Measurements from ENCODE around the gene INPP5D.

DNA sequence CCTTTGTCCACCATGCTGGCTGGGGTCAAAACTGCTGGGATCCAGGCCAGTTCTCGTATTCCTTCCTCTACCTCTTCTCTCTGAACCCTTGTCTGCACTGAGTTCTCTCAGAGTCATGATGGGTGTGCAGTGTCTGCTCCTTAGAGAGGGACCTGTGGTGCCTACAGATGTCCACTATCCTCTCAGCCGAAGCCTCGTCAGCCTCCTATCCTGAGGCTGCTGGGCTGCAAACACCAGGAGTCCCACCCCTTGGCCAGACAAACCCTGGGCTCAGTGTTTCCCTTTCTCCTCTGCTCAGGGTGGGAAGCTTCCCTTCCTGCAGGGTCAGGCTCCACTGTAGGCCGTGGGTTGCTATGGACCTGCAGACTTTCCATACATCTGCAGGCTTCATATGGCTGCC, 2.3 kb downstream of the INPP5D start:
- TF ChIP-seq POLR2AphosphoS5 (IDR thresholded peaks at IDR 0.05; ENCODE audit: low read depth, low read length): no peak
- TF ChIP-seq, protein P1, sequence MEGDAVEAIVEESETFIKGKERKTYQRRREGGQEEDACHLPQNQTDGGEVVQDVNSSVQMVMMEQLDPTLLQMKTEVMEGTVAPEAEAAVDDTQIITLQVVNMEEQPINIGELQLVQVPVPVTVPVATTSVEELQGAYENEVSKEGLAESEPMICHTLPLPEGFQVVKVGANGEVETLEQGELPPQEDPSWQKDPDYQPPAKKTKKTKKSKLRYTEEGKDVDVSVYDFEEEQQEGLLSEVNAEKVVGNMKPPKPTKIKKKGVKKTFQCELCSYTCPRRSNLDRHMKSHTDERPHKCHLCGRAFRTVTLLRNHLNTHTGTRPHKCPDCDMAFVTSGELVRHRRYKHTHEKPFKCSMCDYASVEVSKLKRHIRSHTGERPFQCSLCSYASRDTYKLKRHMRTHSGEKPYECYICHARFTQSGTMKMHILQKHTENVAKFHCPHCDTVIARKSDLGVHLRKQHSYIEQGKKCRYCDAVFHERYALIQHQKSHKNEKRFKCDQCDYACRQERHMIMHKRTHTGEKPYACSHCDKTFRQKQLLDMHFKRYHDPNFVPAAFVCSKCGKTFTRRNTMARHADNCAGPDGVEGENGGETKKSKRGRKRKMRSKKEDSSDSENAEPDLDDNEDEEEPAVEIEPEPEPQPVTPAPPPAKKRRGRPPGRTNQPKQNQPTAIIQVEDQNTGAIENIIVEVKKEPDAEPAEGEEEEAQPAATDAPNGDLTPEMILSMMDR (IDR thresholded peaks at IDR 0.05): no peak
- no peak for TF ChIP-seq REST (IDR thresholded peaks at IDR 0.05; ENCODE audit: low read depth, low read length)
- TF ChIP-seq EP300 (IDR thresholded peaks at IDR 0.05; ENCODE audit: borderline replicate concordance in 1 of 2, low read depth in 1 of 2, low read length in 1 of 2): no peak
- no peak for TF ChIP-seq JUND (IDR thresholded peaks at IDR 0.05)
- TF ChIP-seq, protein P2, sequence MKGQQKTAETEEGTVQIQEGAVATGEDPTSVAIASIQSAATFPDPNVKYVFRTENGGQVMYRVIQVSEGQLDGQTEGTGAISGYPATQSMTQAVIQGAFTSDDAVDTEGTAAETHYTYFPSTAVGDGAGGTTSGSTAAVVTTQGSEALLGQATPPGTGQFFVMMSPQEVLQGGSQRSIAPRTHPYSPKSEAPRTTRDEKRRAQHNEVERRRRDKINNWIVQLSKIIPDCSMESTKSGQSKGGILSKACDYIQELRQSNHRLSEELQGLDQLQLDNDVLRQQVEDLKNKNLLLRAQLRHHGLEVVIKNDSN (IDR thresholded peaks at IDR 0.05; ENCODE audit: borderline replicate concordance, low read depth): no peak
- TF ChIP-seq FOSL2 (IDR thresholded peaks at IDR 0.05; ENCODE audit: borderline replicate concordance, low read depth): no peak
- TF ChIP-seq, protein P3, sequence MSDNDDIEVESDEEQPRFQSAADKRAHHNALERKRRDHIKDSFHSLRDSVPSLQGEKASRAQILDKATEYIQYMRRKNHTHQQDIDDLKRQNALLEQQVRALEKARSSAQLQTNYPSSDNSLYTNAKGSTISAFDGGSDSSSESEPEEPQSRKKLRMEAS (IDR thresholded peaks at IDR 0.05; ENCODE audit: low read depth): no peak
- TF ChIP-seq GATA2 (CRISPR knock-in tag; IDR thresholded peaks at IDR 0.05): no peak
- no peak for TF ChIP-seq RFX5 (IDR thresholded peaks at IDR 0.05; ENCODE audit: low read length)
- no peak for TF ChIP-seq RCOR1 (IDR thresholded peaks at IDR 0.05; ENCODE audit: low read length)
- no peak for TF ChIP-seq RAD21 (IDR thresholded peaks at IDR 0.05; ENCODE audit: low read length)
- TF ChIP-seq NRF1 (IDR thresholded peaks at IDR 0.05; ENCODE audit: low read depth, low read length): no peak
